ENCODE results near the gene CMIP.

The CMIP gene

GRCh38 chr16:81471882-81472281 is 27.3 kb downstream of the CMIP start:
- peaks cover 45% of the 10 kb centered on the region for H3K4me1 ChIP-seq (ENCODE audit: insufficient read depth, low read length)
- no peak overlapping the region for H3K4me3 ChIP-seq (ENCODE audit: low read depth in 1 of 2, low read length in 2 of 2)
- H3K79me2 ChIP-seq (ENCODE audit: insufficient read depth, low read length), result peaks cover 88% of the 10 kb centered on the region
- H4K20me1 ChIP-seq (ENCODE audit: insufficient read depth, low read length), result peaks cover 76% of the 10 kb centered on the region
- ATAC-seq (ENCODE audit: insufficient read depth, low read depth) (no peak), DNase-seq (no peak)
- peak overlapping the region; percentile 85 for H3K27ac ChIP-seq (ENCODE audit: low read length)
- no peaks in the 10 kb centered on the region for H3K9me3 ChIP-seq (ENCODE audit: insufficient read depth, low read length, severe bottlenecking)
- no peak overlapping the region for H3K4me2 ChIP-seq (ENCODE audit: insufficient read depth, low read length)
- H3K27me3 ChIP-seq (ENCODE audit: insufficient read depth, low read length, poor library complexity), result no peaks in the 10 kb centered on the region
- peaks cover 44% of the 10 kb centered on the region for H3K36me3 ChIP-seq (ENCODE audit: insufficient read depth, low read length)
- TF ChIP-seq, protein P1, sequence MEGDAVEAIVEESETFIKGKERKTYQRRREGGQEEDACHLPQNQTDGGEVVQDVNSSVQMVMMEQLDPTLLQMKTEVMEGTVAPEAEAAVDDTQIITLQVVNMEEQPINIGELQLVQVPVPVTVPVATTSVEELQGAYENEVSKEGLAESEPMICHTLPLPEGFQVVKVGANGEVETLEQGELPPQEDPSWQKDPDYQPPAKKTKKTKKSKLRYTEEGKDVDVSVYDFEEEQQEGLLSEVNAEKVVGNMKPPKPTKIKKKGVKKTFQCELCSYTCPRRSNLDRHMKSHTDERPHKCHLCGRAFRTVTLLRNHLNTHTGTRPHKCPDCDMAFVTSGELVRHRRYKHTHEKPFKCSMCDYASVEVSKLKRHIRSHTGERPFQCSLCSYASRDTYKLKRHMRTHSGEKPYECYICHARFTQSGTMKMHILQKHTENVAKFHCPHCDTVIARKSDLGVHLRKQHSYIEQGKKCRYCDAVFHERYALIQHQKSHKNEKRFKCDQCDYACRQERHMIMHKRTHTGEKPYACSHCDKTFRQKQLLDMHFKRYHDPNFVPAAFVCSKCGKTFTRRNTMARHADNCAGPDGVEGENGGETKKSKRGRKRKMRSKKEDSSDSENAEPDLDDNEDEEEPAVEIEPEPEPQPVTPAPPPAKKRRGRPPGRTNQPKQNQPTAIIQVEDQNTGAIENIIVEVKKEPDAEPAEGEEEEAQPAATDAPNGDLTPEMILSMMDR (IDR thresholded peaks at IDR 0.05; ENCODE audit: borderline replicate concordance, extremely low read depth, low read length, poor library complexity, severe bottlenecking), result no peak
- TF ChIP-seq EZH2 (IDR thresholded peaks at IDR 0.05; ENCODE audit: borderline replicate concordance, low read depth, low read length, severe bottlenecking), result no peak
- no peak overlapping the region for H2AFZ ChIP-seq (ENCODE audit: low read depth, low read length)
- no peak overlapping the region for H3K9ac ChIP-seq (ENCODE audit: low read depth, low read length)

GRCh38 chr16:81472391-81472790 is 27.8 kb downstream of the CMIP start:
- H3K9me3 ChIP-seq (ENCODE audit: insufficient read depth, low read length, severe bottlenecking), result no peaks in the 10 kb centered on the region
- H3K4me1 ChIP-seq (ENCODE audit: insufficient read depth, low read length), result peaks cover 40% of the 10 kb centered on the region
- no peak overlapping the region for H3K4me3 ChIP-seq (ENCODE audit: low read depth in 1 of 2, low read length in 2 of 2)
- no peaks in the 10 kb centered on the region for H3K27me3 ChIP-seq (ENCODE audit: insufficient read depth, low read length, poor library complexity)
- H3K79me2 ChIP-seq (ENCODE audit: insufficient read depth, low read length), result peaks cover 88% of the 10 kb centered on the region
- TF ChIP-seq, protein P1 (IDR thresholded peaks at IDR 0.05; ENCODE audit: borderline replicate concordance, extremely low read depth, low read length, poor library complexity, severe bottlenecking), result no peak
- no peak for TF ChIP-seq EZH2 (IDR thresholded peaks at IDR 0.05; ENCODE audit: borderline replicate concordance, low read depth, low read length, severe bottlenecking)
- ATAC-seq (ENCODE audit: insufficient read depth, low read depth) (no peak), DNase-seq (no peak)
- peaks cover 46% of the 10 kb centered on the region for H3K36me3 ChIP-seq (ENCODE audit: insufficient read depth, low read length)
- peak overlapping the region; percentile 85 for H3K27ac ChIP-seq (ENCODE audit: low read length)
- no peak overlapping the region for H2AFZ ChIP-seq (ENCODE audit: low read depth, low read length)
- no peak overlapping the region for H3K4me2 ChIP-seq (ENCODE audit: insufficient read depth, low read length)
- H4K20me1 ChIP-seq (ENCODE audit: insufficient read depth, low read length), result peaks cover 77% of the 10 kb centered on the region
- no peak overlapping the region for H3K9ac ChIP-seq (ENCODE audit: low read depth, low read length)

- no peaks in the 10 kb centered on the region for H3K27me3 ChIP-seq (ENCODE audit: insufficient read depth, low read length, poor library complexity)
- H3K9ac ChIP-seq (ENCODE audit: low read depth, low read length), result no peak overlapping the region
- no peak overlapping the region for H3K4me2 ChIP-seq (ENCODE audit: insufficient read depth, low read length)
- no peak for ATAC-seq (ENCODE audit: insufficient read depth, low read depth)
- H3K9me3 ChIP-seq (ENCODE audit: insufficient read depth, low read length, severe bottlenecking), result no peaks in the 10 kb centered on the region
- no peak overlapping the region for H2AFZ ChIP-seq (ENCODE audit: low read depth, low read length)
- TF ChIP-seq, protein P1 (IDR thresholded peaks at IDR 0.05; ENCODE audit: borderline replicate concordance, extremely low read depth, low read length, poor library complexity, severe bottlenecking), result no peak
- no peak for TF ChIP-seq EZH2 (IDR thresholded peaks at IDR 0.05; ENCODE audit: borderline replicate concordance, low read depth, low read length, severe bottlenecking)
- H3K36me3 ChIP-seq (ENCODE audit: insufficient read depth, low read length), result peaks cover 50% of the 10 kb centered on the region
- H3K27ac ChIP-seq (ENCODE audit: low read length), result 0 out of 2 replicates have a peak overlapping the region, but pooled peaks have one; percentile 85
- no peak overlapping the region for H3K4me3 ChIP-seq (ENCODE audit: low read depth in 1 of 2, low read length in 2 of 2)
- peaks cover 80% of the 10 kb centered on the region for H4K20me1 ChIP-seq (ENCODE audit: insufficient read depth, low read length)
- H3K4me1 ChIP-seq (ENCODE audit: insufficient read depth, low read length), result peaks cover 34% of the 10 kb centered on the region
- DNase-seq, result no peak
- peaks cover 88% of the 10 kb centered on the region for H3K79me2 ChIP-seq (ENCODE audit: insufficient read depth, low read length)
These were observed 28.5 kb downstream of the CMIP start for GRCh38 chr16:81473066-81473488.

GRCh38 chr16:81473558-81473957 is 28.9 kb downstream of the CMIP start:
- TF ChIP-seq, protein P1 (IDR thresholded peaks at IDR 0.05; ENCODE audit: borderline replicate concordance, extremely low read depth, low read length, poor library complexity, severe bottlenecking), result no peak
- no peak for TF ChIP-seq EZH2 (IDR thresholded peaks at IDR 0.05; ENCODE audit: borderline replicate concordance, low read depth, low read length, severe bottlenecking)
- H3K9ac ChIP-seq (ENCODE audit: low read depth, low read length), result no peak overlapping the region
- peaks cover 88% of the 10 kb centered on the region for H3K79me2 ChIP-seq (ENCODE audit: insufficient read depth, low read length)
- no peak overlapping the region for H3K27ac ChIP-seq (ENCODE audit: low read length)
- no peak overlapping the region for H2AFZ ChIP-seq (ENCODE audit: low read depth, low read length)
- H3K4me1 ChIP-seq (ENCODE audit: insufficient read depth, low read length), result peaks cover 29% of the 10 kb centered on the region
- peaks cover 55% of the 10 kb centered on the region for H3K36me3 ChIP-seq (ENCODE audit: insufficient read depth, low read length)
- DNase-seq (no peak), ATAC-seq (ENCODE audit: insufficient read depth, low read depth) (no peak)
- H3K4me3 ChIP-seq (ENCODE audit: low read depth in 1 of 2, low read length in 2 of 2), result no peak overlapping the region
- H3K27me3 ChIP-seq (ENCODE audit: insufficient read depth, low read length, poor library complexity), result no peaks in the 10 kb centered on the region
- no peaks in the 10 kb centered on the region for H3K9me3 ChIP-seq (ENCODE audit: insufficient read depth, low read length, severe bottlenecking)
- no peak overlapping the region for H3K4me2 ChIP-seq (ENCODE audit: insufficient read depth, low read length)
- peaks cover 80% of the 10 kb centered on the region for H4K20me1 ChIP-seq (ENCODE audit: insufficient read depth, low read length)
